ENCODE results near the gene CD4. TPM values are rescaled to one million over a fixed set of nuclear protein-coding genes. Genes with fewer than 3 reads are reported as not detected.

Gene CD4
- total RNA-seq, 3 donors from 2014 or later (not counting 1 experiment from before 2014, with no cell fraction given) = 8.5 to 10.1 (median 9.8) TPM

DNA sequence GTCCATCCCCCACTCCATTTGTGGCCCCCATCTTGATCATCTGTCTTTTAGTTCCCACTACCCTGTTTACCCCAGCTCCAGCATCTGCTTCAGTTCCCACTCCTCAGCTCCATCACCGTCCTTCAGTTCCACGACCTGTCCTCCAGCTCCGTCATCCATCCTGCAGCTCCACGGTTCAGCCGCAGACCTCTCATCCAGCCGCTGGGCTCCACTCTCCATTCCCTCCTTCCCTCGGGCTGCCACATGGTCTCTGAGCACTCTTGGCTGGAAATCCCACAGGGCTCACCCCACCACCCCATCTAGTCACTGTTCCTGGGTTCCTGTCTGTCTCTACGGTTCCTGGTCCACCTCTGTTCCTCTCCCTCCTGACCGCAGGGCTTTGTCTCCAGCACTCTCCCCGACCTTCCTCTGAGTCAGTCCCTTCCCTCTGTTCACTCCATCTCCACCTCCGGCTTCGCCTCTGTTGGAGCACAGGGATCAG is 35.6 kb downstream of the CD4 start:
- Mint-ChIP-seq H3K4me1 (peaks cover 20 to 39% of the 10 kb centered on the region in 2 donors), H3K4me3 (no peak overlapping the region), H3K27me3 (ENCODE audit: low read depth in 2 of 2) (peaks cover 50 to 71% of the 10 kb centered on the region in 2 donors), H3K27ac (no peak overlapping the region), H3K36me3 (no peaks in the 10 kb centered on the region), H3K9me3 (no peaks in the 10 kb centered on the region)
- intact Hi-C loops (cut with micrococcal nuclease) = loop anchor here (5.0 kb wide), 1 partner anchor 73 kb away; the partner anchor contains the start of gene MLF2
- no peak for DNase-seq
- H3K27me3 ChIP-seq (ENCODE audit: control insufficient read depth, insufficient read depth, low read length) = peaks cover 51% of the 10 kb centered on the region
- no peak overlapping the region for H3K4me3 ChIP-seq (ENCODE audit: low read length)
- WGBS (ENCODE audit: insufficient coverage) = 79% methylated on average over 11 of the region's 12 CpGs
- no peak for ATAC-seq
- no peak for TF ChIP-seq CTCF (IDR thresholded peaks at IDR 0.05)
- H3K27ac ChIP-seq (ENCODE audit: low read length) = no peak overlapping the region
- H3K36me3 ChIP-seq (ENCODE audit: control insufficient read depth, insufficient read depth, low read length) = no peaks in the 10 kb centered on the region
- peaks cover 33% of the 10 kb centered on the region for H3K4me1 ChIP-seq (ENCODE audit: control insufficient read depth, insufficient read depth, low read length)
- H3K9me3 ChIP-seq (ENCODE audit: control insufficient read depth, insufficient read depth, low read length) = no peaks in the 10 kb centered on the region

DNA sequence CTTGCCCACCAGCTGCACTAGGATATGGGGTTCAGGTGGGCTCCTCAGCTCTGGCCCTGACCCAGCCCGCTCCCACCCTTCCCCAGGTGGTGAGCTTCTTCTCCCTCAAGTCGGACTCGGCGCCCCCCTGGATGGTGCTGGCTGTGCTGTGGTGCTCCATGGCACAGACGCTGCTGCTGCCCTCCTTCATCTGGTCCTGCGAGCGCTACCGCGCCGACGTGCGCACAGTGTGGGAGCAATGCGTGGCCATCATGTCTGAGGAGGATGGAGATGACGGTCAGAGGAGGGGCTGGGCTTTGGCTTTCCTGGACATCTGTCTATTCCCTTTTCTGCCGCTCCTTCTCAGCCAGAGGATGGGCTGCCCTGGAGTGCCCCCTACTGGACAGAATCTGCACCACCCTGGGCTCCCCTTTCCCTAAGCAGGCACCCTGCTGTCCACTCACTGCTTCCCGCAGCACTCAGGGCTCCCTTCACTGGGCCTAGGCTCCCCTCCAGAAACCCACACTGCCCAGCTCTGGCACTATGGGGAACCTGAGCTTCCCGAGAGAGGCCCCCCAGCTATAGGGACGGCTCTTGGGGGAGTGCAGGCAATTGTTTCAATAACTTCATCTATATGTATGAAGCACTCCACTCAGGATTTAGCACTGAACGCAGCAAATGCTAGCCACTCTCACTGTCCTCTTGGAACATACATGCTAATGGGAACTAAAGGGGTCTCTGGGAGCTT is 36.2 kb downstream of the CD4 start:
- Histone ChIP-seq H3K4me3 (ENCODE audit: low read length) (no peak overlapping the region), H3K27ac (ENCODE audit: low read length) (no peak overlapping the region), H3K9me3 (ENCODE audit: control insufficient read depth, insufficient read depth, low read length) (no peaks in the 10 kb centered on the region), H3K27me3 (ENCODE audit: control insufficient read depth, insufficient read depth, low read length) (peaks cover 52% of the 10 kb centered on the region), H3K4me1 (ENCODE audit: control insufficient read depth, insufficient read depth, low read length) (peaks cover 33% of the 10 kb centered on the region), H3K36me3 (ENCODE audit: control insufficient read depth, insufficient read depth, low read length) (no peaks in the 10 kb centered on the region)
- no peaks in the 10 kb centered on the region for H3K9me3 Mint-ChIP-seq
- no peak overlapping the region for H3K27ac Mint-ChIP-seq
- intact Hi-C loops (cut with micrococcal nuclease) = loop anchor here (5.0 kb wide), 1 partner anchor 73 kb away; the partner anchor contains the start of gene MLF2
- DNase-seq = peak; percentile 60 to 88
- peaks cover 55 to 73% of the 10 kb centered on the region in 2 donors for H3K27me3 Mint-ChIP-seq (ENCODE audit: low read depth in 2 of 2)
- ATAC-seq = peak; percentile 57 to 72 (median 67)
- H3K36me3 Mint-ChIP-seq = no peaks in the 10 kb centered on the region
- peak overlapping the region; percentile 31 for H3K4me3 Mint-ChIP-seq
- WGBS (ENCODE audit: insufficient coverage) = 19% methylated on average over 18 of the region's 19 CpGs
- peaks cover 20 to 39% of the 10 kb centered on the region in 2 donors for H3K4me1 Mint-ChIP-seq
- TF ChIP-seq CTCF (IDR thresholded peaks at IDR 0.05) = peak; percentile 64

DNA sequence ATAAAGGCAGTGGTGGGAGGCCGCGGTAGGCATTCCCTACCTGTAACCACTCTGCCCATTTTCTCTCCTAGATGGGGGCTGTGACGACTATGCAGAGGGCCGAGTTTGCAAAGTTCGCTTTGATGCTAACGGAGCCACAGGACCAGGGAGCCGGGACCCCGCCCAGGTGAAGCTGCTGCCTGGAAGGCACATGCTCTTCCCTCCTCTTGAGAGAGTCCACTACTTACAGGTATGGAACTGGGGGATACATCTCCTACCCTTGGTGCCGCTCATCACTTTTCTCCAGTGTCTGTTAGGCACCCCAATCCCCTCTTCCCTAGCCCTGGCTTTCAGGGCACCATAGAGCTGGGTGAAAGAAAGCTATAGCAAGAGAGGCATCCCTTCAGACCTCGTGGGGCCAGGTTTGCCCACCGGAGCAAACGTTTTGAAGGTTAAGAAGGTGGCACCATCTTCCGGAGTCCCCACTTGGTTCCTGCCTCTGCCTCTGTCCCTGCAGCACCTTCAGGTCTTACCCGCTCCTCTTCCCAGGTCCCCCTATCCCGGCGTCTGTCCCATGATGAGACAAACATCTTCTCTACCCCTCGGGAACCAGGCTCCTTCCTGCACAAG is 36.9 kb downstream of the CD4 start:
- Histone ChIP-seq H3K4me3 (ENCODE audit: low read length) (no peak overlapping the region), H3K27me3 (ENCODE audit: control insufficient read depth, insufficient read depth, low read length) (peaks cover 52% of the 10 kb centered on the region), H3K27ac (ENCODE audit: low read length) (no peak overlapping the region), H3K4me1 (ENCODE audit: control insufficient read depth, insufficient read depth, low read length) (peaks cover 30% of the 10 kb centered on the region), H3K36me3 (ENCODE audit: control insufficient read depth, insufficient read depth, low read length) (no peaks in the 10 kb centered on the region), H3K9me3 (ENCODE audit: control insufficient read depth, insufficient read depth, low read length) (no peaks in the 10 kb centered on the region)
- DNase-seq (no peak), ATAC-seq (no peak)
- Mint-ChIP-seq H3K27ac (no peak overlapping the region), H3K27me3 (ENCODE audit: low read depth in 2 of 2) (peaks cover 62 to 73% of the 10 kb centered on the region in 2 donors), H3K4me3 (peak overlapping the region; percentile 31), H3K9me3 (no peaks in the 10 kb centered on the region), H3K36me3 (no peaks in the 10 kb centered on the region), H3K4me1 (peaks cover 20 to 39% of the 10 kb centered on the region in 2 donors)
- WGBS (ENCODE audit: insufficient coverage) = 89% methylated on average over 17 of the region's 17 CpGs
- TF ChIP-seq CTCF (IDR thresholded peaks at IDR 0.05) = no peak
- intact Hi-C loops (cut with micrococcal nuclease) = loop anchor here (5.0 kb wide), 1 partner anchor 74 kb away; the partner anchor contains the start of gene MLF2

Data from natural killer cell (primary cell).